Common myeloid progenitor, CD34-positive (primary cell): ENCODE results near the gene SPART.
"Not testable (repeated sequence)": the region's sequence is repeated elsewhere in the genome, so short reads cannot be mapped to it uniquely, and the experiment has no call there.

ENCODE experiments used
- CTCF ChIA-PET: fragments of 350-600 bp; sonication (Branson Sonifier 250); formaldehyde crosslinking; loops from one replicate; lab custom pipeline; 2021; ENCODE audit warnings: antibody characterized with exemption; lab: Charles Lee
- POLR2A ChIA-PET: fragments of 350-600 bp; sonication (Branson Sonifier 250); formaldehyde crosslinking; loops from one replicate; lab custom pipeline; 2021; ENCODE audit warnings: antibody characterized with exemption; lab: Charles Lee
- DNase-seq, 3 donors: peaks; one replicate each; pipeline versions ENCODE4 v3.0.0 to v3.0.0-alpha.2; 2013
- H3K27ac ChIP-seq, 2 experiments: 1 replicate in 1 of 2; 2 replicates in 1 of 2; pipeline ENCODE4 v1.7.0; 2013; ENCODE audit warnings: inconsistent platforms in 2 of 2, low read length in 2 of 2, mild to moderate bottlenecking in 2 of 2, low read depth in 1 of 2, moderate library complexity in 1 of 2; ENCODE audit not compliant: severe bottlenecking in 2 of 2, insufficient read depth in 1 of 2, poor library complexity in 1 of 2
- H3K27me3 ChIP-seq, 5 experiments: replicated peaks in 2 of 5; 1 replicate in 3 of 5; 2 replicates in 2 of 5; pipeline versions ENCODE4 v1.6.1 to v1.7.0; 2013; ENCODE audit warnings: low read length in 4 of 5, mild to moderate bottlenecking in 2 of 5, moderate library complexity in 2 of 5, inconsistent platforms in 1 of 5; ENCODE audit not compliant: insufficient read depth in 5 of 5, control insufficient read depth in 4 of 5
- H3K36me3 ChIP-seq, 4 experiments: 1 replicate in 2 of 4; 2 replicates in 2 of 4; pipeline versions ENCODE4 v1.6.1 to v1.7.0; 2013; ENCODE audit warnings: low read length in 3 of 4, control low read depth in 1 of 4, mild to moderate bottlenecking in 1 of 4; ENCODE audit not compliant: control insufficient read depth in 4 of 4, insufficient read depth in 4 of 4
- H3K4me1 ChIP-seq, 4 experiments: 1 replicate in 3 of 4; 2 replicates in 1 of 4; pipeline versions ENCODE4 v1.6.1 to v1.7.1; 2013; ENCODE audit warnings: low read length in 3 of 4, mild to moderate bottlenecking in 3 of 4, control low read depth in 1 of 4, inconsistent platforms in 1 of 4, moderate library complexity in 1 of 4; ENCODE audit not compliant: control insufficient read depth in 4 of 4, insufficient read depth in 4 of 4; ENCODE audit errors: control extremely low read depth in 1 of 4
- H3K4me3 ChIP-seq, 7 experiments: 1 replicate in 4 of 7; 2 replicates in 3 of 7; pipeline versions ENCODE4 v1.5.1 to v1.7.0; 2013; ENCODE audit warnings: mild to moderate bottlenecking in 7 of 7, low read length in 6 of 7, moderate library complexity in 6 of 7, inconsistent platforms in 2 of 7, low read depth in 2 of 7, control low read depth in 1 of 7; ENCODE audit not compliant: insufficient read depth in 4 of 7, control insufficient read depth in 1 of 7; ENCODE audit errors: extremely low read depth in 1 of 7
- H3K9me3 ChIP-seq, 5 experiments: 1 replicate in 4 of 5; 2 replicates in 1 of 5; pipeline versions ENCODE4 v1.6.1 to v1.7.1; 2013; ENCODE audit warnings: low read length in 4 of 5, mild to moderate bottlenecking in 2 of 5, inconsistent platforms in 1 of 5, low read depth in 1 of 5, moderate library complexity in 1 of 5; ENCODE audit not compliant: control insufficient read depth in 4 of 5, insufficient read depth in 2 of 5; ENCODE audit errors: control extremely low read depth in 1 of 5
- WGBS: methylation state at CpG from one replicate; pipeline ENCODE4 v1.1.5; 2013; ENCODE audit not compliant: insufficient coverage; 5-methylcytosine and 5-hydroxymethylcytosine counted together

The SPART gene

GRCh38 chr13:36299469-36299868 lies 46.7 kb downstream of the SPART start:
- DNase-seq, POLR2A ChIA-PET, H3K4me3 ChIP-seq: not testable (repeated sequence)

GRCh38 chr13:36298535-36299068 lies 47.6 kb downstream of the SPART start:
- POLR2A ChIA-PET = no interaction called here
- H3K4me3 ChIP-seq = peak overlapping the region in 4 of 7 experiments; percentile 71 to 95 (median 74)
- H3K27me3 ChIP-seq = peaks cover 0 to 6% (median 2%) of the 10 kb centered on the region in 5 experiments
- no peak overlapping the region for H3K27ac ChIP-seq
- WGBS = 54% methylated on average over 4 of the region's 4 CpGs
- peaks cover 0 to 20% (median 9%) of the 10 kb centered on the region in 4 experiments for H3K4me1 ChIP-seq
- DNase-seq = no peak
- CTCF ChIA-PET = interaction anchor here (1.3 kb wide), 1 partner anchor 9 kb away, joined by 6 read pairs; no protein-coding TSS in a partner anchor
- peaks cover 0 to 17% (median 4%) of the 10 kb centered on the region in 4 experiments for H3K36me3 ChIP-seq
- no peaks in the 10 kb centered on the region for H3K9me3 ChIP-seq

More at GRCh38 chr13:36299469-36299868, 46.7 kb downstream of the SPART start:
- Histone ChIP-seq H3K36me3 (peaks cover 0 to 15% (median 6%) of the 10 kb centered on the region in 4 experiments), H3K4me1 (peaks cover 0 to 20% (median 9%) of the 10 kb centered on the region in 4 experiments)
- not testable (repeated sequence) for H3K27me3 ChIP-seq, H3K27ac ChIP-seq, H3K9me3 ChIP-seq
- CTCF ChIA-PET = interaction anchor here (1.3 kb wide), 1 partner anchor 8 kb away, joined by 6 read pairs; no protein-coding TSS in a partner anchor
- 60% methylated on average over 3 of the region's 3 CpGs for WGBS

- peak within 1 kb of the TSS in 1 of 2 experiments; percentile 39 for H3K27ac ChIP-seq
- H3K36me3 ChIP-seq = peaks cover 0 to 17% (median 3%) of the 10 kb centered on the region in 4 experiments
- H3K27me3 ChIP-seq = peaks cover 0 to 6% (median 2%) of the 10 kb centered on the region in 5 experiments
- peak within 1 kb of the TSS; percentile 45 to 95 (median 76) for H3K4me3 ChIP-seq
- ChIA-PET POLR2A (interaction anchor here (1.0 to 1.4 kb wide), 2 partner anchors 47 to 97 kb away, joined by 3 to 4 read pairs; no protein-coding TSS in a partner anchor), CTCF (interaction anchor here (1.3 kb wide), 1 partner anchor 10 kb away, joined by 6 read pairs; no protein-coding TSS in a partner anchor)
- no peaks in the 10 kb centered on the region for H3K9me3 ChIP-seq
- H3K4me1 ChIP-seq = peaks cover 0 to 20% (median 9%) of the 10 kb centered on the region in 4 experiments
- WGBS = 14% methylated on average over 53 of the region's 53 CpGs
- DNase-seq = peak; percentile 76 to 90 (median 86)
These were observed 48.5 kb downstream of the SPART start, which contains the start of gene CCDC169 for GRCh38 chr13:36297366-36298338. TSS of gene CCDC169 (minus strand) at chr13:36297814. CDS start at chr13:36297719, 95 bp downstream.

GRCh38 chr13:36294096-36294495 lies 52.1 kb downstream of the SPART start:
- POLR2A ChIA-PET = no interaction called here
- Histone ChIP-seq H3K9me3 (peaks cover 0 to 13% (median 3%) of the 10 kb centered on the region in 5 experiments), H3K36me3 (peaks cover 0 to 11% (median 3%) of the 10 kb centered on the region in 4 experiments), H3K27ac (no peak overlapping the region), H3K27me3 (peaks cover 0 to 6% (median 2%) of the 10 kb centered on the region in 5 experiments), H3K4me3 (no peak overlapping the region), H3K4me1 (peaks cover 0 to 20% (median 9%) of the 10 kb centered on the region in 4 experiments)
- CTCF ChIA-PET = interaction anchor here (1.4 to 2.8 kb wide), 2 partner anchors 11 to 19 kb away, joined by 4 to 14 read pairs; no protein-coding TSS in a partner anchor
- no peak for DNase-seq
- 90% methylated on average over 2 of the region's 3 CpGs for WGBS

- Histone ChIP-seq H3K27ac (no peak overlapping the region), H3K4me3 (no peak overlapping the region), H3K27me3 (peaks cover 0 to 2% (median 0%) of the 10 kb centered on the region in 5 experiments), H3K4me1 (peaks cover 0 to 19% (median 9%) of the 10 kb centered on the region in 4 experiments), H3K9me3 (peaks cover 0 to 15% (median 3%) of the 10 kb centered on the region in 5 experiments), H3K36me3 (peaks cover 0 to 11% (median 3%) of the 10 kb centered on the region in 4 experiments)
- ChIA-PET CTCF (interaction anchor here (1.4 to 2.8 kb wide), 2 partner anchors 10 to 18 kb away, joined by 4 to 14 read pairs; no protein-coding TSS in a partner anchor), POLR2A (no interaction called here)
- no peak for DNase-seq
- no CpG with 5 or more reads among the region's 1 CpG for WGBS
These were observed 52.7 kb downstream of the SPART start for GRCh38 chr13:36293497-36293896.

GRCh38 chr13:36288794-36289391 lies 57.3 kb downstream of the SPART start:
- no peaks in the 10 kb centered on the region for H3K4me1 ChIP-seq
- DNase-seq = peak in 2 of 3 donors; percentile 31
- peaks cover 0 to 15% (median 3%) of the 10 kb centered on the region in 5 experiments for H3K9me3 ChIP-seq
- H3K27me3 ChIP-seq = no peaks in the 10 kb centered on the region
- no peak overlapping the region for H3K4me3 ChIP-seq
- no peak overlapping the region for H3K27ac ChIP-seq
- peaks cover 0 to 6% (median 3%) of the 10 kb centered on the region in 4 experiments for H3K36me3 ChIP-seq
- ChIA-PET CTCF (interaction anchor here (0.9 kb wide), 1 partner anchor 14 kb away, joined by 3 read pairs; no protein-coding TSS in a partner anchor), POLR2A (no interaction called here)
